Body of pancreas (tissue), 4 donors: ENCODE data around the gene STPG4.

Experiments
- CTCF ChIP-seq, 7 experiments: fragments of 450-650 bp in 4 of 7; fragments of 200-600 bp in 3 of 7; sonication (generic) in 3 of 7; IDR thresholded peaks; one replicate each; pipeline ENCODE4 v1.5.1; 2016 to 2019; ENCODE audit warnings: antibody characterized with exemption in 7 of 7
- POLR2A ChIP-seq, 3 donors: fragments of 450-650 bp; IDR thresholded peaks; one replicate each; pipeline ENCODE4 v1.6.1; 2016; ENCODE audit warnings: antibody characterized with exemption in 3 of 3, mild to moderate bottlenecking in 2 of 3

GRCh38 chr2:47063538-47063930 is 91.6 kb downstream of the STPG4 start:
- TF ChIP-seq CTCF (IDR thresholded peaks at IDR 0.05) (no peak), POLR2A (IDR thresholded peaks at IDR 0.05) (no peak)
